ENCODE results near the gene SKIL.
A peak's percentile ranks its signal among the peaks of the same experiment; 100 is the strongest.

The SKIL gene

DNA sequence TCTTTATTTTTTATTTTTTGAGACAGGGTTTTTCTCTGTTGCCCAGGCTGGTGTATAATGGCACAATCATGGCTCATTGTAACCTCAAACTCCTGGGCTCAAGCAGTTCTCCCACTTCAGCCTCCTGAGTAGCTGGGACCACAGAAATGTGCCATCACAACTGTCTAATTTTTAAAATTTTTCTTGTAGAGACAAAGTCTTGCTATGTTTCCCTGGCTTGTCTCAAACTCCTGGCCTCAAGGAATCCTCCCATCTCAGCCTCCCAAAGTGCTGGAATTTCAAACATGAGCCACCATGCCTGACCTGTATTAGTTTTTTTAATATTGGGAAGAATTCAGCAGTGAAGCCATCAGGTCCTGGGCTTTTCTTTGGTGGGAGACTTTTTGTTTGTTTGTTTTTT lies 47.6 kb downstream of the SKIL start:
- DNase-seq: no peak

- DNase-seq: no peak
Observed at GRCh38 chr3:170410428-170411029, 53.0 kb downstream of the SKIL start.

- DNase-seq: no peak
Observed at GRCh38 chr3:170413291-170413690, 55.8 kb downstream of the SKIL start.

DNA sequence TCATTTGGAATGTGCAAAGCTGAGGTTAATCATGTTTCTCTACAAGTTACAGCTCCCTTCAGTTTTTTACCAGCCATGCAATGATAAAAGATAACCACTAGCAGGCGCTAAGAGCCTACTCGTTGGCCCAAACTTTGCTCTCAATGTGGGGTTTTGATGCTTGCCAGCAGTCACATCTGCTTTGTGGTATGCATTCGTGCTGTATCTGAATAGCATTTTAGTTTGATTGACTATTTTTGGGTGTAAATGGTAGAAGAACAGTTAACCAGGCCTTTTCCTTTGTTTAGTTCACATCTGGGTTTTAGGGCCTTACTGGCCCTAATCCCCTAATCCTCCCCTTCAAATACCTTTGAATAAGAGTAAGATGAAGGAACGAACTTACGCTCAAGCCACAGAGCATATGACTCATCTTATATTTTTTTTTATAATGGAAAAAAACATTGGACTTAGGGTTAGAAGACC lies 56.7 kb downstream of the SKIL start:
- DNase-seq: peak; percentile 68

- DNase-seq: no peak
Observed at GRCh38 chr3:170417090-170417489, 59.6 kb downstream of the SKIL start.

GRCh38 chr3:170418422-170419398 lies 61.2 kb downstream of the SKIL start, which contains the start of gene CLDN11:
Gene CLDN11, plus strand, starts transcription at chr3:170418868. Its CDS starts 199 bp downstream, at chr3:170419067.
- DNase-seq: no peak

DNA sequence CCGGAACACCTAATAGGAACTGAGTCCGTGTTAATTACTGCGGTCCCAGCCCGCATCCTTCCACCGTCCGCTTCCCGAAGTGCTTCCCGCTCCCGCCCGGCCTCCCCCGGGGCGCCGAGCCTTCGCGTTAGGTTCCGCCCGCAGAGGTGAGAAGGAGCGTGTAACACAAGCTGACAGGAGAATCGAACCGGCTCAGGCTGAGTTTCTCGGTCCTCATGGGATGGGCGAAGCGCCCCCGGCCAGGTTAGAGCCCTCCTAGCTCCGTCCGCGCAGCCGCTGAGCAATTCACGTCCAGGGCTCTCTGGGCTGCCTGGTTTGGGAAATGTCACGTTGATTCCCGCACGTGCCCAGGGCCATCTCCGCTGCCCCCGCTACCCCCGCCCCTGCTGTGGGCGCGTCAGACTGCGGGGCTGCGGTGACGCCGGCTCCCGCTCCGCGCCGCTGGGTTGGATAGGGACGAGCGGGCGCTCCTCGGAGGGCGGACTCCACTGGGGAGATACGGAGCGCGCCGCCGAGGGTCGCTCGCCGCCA lies 62.1 kb downstream of the SKIL start:
- no peak for DNase-seq

GRCh38 chr3:170420307-170420821 lies 62.8 kb downstream of the SKIL start:
- DNase-seq: no peak

DNA sequence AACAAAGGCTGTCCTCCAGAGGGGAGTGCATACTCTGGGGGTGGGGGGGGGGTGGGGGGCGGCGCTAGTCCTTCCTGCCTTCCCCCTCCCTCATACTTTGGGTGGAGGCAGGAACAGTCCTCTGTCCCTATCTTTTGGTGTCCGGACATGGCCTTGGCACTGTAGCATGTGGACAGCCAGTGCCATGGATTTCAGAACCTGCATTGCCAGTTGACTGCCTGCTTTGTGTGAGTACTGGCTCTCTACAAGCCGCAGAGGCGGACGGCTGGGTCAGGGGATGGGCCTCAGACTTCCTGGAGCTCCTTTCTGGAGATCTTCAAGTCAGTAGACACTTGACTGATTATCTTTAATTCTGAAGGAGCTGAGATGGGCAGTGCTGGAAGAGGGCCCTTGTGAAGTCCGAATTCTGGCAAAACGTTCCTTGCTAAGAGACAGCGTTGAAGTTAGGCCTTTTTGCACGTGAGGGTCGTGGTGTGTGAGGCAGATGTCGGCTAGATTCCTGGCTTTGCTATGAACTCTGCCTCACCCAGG lies 63.7 kb downstream of the SKIL start:
- no peak for DNase-seq

- no peak for DNase-seq
Observed at GRCh38 chr3:170421758-170422157, 64.2 kb downstream of the SKIL start.

DNA sequence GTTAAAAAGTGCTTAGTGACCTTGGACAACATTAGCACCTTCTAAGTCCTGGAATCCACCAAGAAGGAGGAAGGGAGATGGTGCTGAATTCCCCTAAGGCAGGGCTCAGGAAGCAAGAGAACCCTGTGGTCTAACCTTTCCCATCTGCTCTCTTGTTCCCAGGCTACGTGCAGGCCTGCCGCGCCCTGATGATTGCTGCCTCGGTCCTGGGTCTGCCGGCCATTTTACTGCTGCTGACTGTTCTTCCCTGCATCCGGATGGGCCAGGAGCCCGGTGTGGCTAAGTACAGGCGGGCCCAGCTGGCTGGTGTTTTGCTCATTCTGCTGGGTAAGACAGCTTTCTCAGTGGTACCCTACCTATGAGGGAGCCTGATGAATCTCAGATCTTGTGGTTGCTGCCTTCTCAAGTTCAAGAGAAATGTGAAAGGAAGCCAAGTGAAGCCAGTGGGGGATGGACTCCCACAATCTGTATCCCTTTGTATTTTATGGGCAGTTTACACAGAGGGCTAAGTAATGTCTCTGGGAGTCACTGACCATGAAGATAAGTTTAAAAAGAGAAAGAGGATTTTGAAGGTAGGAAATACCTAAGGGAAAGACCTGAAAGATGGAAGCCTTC lies 65.6 kb downstream of the SKIL start:
- DNase-seq: no peak

GRCh38 chr3:170424879-170425278 lies 67.4 kb downstream of the SKIL start:
- DNase-seq: no peak

DNA sequence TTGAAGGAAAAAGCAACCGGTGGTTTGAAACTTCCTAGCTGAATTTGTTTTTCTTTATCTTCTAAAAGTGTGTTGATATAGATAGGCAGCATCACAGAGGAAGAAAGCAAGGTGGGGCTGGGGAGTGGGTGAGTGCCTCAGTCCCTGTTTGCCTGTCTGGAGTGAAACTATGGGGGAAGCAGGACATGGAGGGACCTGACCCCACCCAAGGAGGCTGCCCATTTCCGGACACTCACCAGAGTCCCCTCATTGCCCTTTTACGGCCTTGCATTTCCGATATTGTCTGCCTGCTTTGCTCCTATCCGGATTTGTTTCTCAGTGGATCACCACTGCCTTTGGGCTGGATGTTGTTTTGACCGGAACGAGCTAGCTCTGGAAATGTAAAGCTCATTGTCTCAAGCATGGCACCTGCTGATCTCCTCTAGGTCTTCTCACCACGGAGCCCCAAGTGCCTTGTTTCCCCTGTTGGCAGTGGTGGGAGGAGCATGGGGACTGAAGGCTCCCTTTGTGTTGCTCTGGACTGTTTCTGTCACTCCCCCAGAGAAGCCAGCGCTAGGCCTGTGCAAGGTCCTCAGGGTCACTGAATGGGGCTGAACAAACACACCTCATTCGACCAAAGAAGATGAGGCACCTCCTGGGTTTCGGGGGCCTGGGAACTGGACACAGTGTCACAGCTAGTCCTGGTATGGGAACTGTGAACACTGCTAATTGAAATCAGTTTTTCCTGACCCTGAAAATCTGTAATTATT lies 68.2 kb downstream of the SKIL start:
- DNase-seq: no peak

GRCh38 chr3:170426240-170426797 lies 68.8 kb downstream of the SKIL start:
- DNase-seq: no peak

DNA sequence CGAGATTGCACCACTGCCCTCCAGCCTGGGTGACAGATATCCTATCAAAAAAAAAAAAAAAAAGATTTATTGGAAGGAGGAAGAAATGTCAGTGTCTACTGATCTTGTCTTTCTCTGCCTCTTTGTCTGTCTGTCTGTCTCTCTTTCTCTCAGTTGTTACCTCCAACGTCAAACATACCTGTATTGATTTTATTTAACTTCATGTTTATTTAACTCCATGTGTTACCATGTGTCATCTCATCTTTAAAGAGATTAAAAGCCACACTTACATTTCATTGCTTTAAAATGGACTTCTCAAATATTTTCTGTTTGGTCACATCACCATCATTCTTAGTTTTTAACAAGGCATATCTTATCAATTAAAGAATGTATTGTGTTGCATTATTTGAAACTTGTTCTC lies 70.6 kb downstream of the SKIL start:
- no peak for DNase-seq

DNA sequence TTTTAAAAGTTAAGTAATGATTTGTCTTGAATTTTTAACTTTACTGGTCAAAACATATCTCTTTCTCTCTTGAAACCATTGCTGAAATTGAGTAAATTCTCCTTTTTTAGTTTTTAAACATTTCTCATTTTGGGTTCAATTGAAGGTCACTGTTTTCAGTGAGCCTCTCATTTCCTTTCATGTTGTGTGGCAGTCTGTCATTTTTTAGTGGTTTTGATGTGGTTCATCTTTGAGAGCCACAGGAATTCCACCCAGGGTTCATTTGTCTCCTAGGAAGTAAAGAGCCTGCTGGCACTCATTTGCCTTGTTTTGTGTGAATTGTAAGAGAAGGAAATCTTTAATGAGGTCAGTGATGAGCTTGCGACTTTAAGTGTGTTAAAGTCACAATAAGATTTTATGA lies 71.5 kb downstream of the SKIL start:
- no peak for DNase-seq

DNA sequence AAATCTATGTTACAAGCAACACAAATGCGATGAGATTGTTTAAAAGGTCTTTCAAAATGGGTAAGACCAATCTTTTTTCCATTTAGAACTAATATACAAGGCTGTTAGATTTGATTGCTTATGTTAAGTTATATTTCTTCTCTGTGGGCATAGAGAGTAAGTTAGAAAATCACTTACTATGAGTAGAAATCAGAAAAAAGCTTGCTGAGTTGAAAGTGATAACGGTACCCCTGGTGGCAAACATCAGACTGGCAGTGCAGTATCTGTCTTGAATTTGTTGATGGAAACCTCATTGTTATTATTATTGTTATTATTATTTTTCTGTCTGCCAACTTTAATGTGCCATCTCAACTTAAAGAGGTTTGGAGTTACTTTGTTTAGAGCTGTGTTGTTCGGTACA lies 73.5 kb downstream of the SKIL start:
- DNase-seq: no peak

DNA sequence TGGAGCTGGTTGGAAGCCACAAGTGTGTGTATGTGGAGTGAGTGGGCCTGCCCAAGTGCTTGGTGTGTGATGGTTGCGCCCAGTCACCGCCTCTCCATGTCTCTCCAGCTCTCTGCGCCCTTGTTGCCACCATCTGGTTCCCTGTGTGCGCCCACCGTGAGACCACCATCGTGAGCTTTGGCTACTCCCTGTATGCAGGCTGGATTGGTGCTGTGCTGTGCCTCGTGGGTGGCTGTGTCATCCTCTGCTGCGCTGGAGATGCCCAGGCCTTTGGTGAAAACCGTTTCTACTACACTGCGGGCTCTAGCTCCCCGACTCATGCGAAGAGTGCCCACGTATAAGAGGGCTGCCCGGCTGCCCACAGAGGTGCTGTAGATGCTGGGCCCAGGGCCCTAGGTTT lies 74.9 kb downstream of the SKIL start:
- DNase-seq: no peak

GRCh38 chr3:170436697-170437096 lies 79.2 kb downstream of the SKIL start:
- DNase-seq: no peak

GRCh38 chr3:170437176-170437575 lies 79.7 kb downstream of the SKIL start:
- DNase-seq: no peak

- no peak for DNase-seq
Observed at GRCh38 chr3:170437696-170438407, 80.3 kb downstream of the SKIL start.
